Esophagus squamous epithelium (tissue), 4 donors: ENCODE results near the gene MPO.
A peak's percentile ranks its signal among the peaks of the same experiment; 100 is the strongest.

ENCODE experiments used
- CTCF ChIP-seq, 6 experiments: fragments of 450-650 bp in 4 of 6; fragments of 200-600 bp in 2 of 6; sonication (generic) in 2 of 6; IDR thresholded peaks; one replicate each; pipeline ENCODE4 v1.5.1; 2016 to 2019; ENCODE audit warnings: antibody characterized with exemption in 6 of 6, mild to moderate bottlenecking in 4 of 6, moderate library complexity in 4 of 6
- POLR2A ChIP-seq, 4 donors: fragments of 450-650 bp; IDR thresholded peaks; one replicate each; pipeline ENCODE4 v1.6.1; 2017; ENCODE audit warnings: antibody characterized with exemption in 4 of 4, mild to moderate bottlenecking in 4 of 4, moderate library complexity in 3 of 4

GRCh38 chr17:58303971-58304749 is 23.4 kb upstream of the MPO start:
- TF ChIP-seq CTCF (IDR thresholded peaks at IDR 0.05) (peak; percentile 43 to 84 (median 68)), POLR2A (IDR thresholded peaks at IDR 0.05) (no peak)
